Upper lobe of left lung (tissue), 4 donors: Measurements from ENCODE around the gene SPTLC1.

Experiments used
- CTCF ChIP-seq, 6 experiments: fragments of 450-650 bp in 4 of 6; fragments of 200-600 bp in 2 of 6; sonication (generic) in 2 of 6; IDR thresholded peaks; one replicate each; pipeline ENCODE4 v1.5.1; 2016 to 2019; ENCODE audit warnings: antibody characterized with exemption in 6 of 6
- EP300 ChIP-seq, 4 donors: sonication (generic); formaldehyde crosslinking; IDR thresholded peaks; one replicate each; pipeline ENCODE4 v1.5.1; 2017; ENCODE audit warnings: antibody characterized with exemption in 4 of 4, control low read depth in 2 of 4
- POLR2AphosphoS5 ChIP-seq, 2 donors: sonication (generic); formaldehyde crosslinking; IDR thresholded peaks; one replicate each; pipeline ENCODE4 v1.5.1; 2017; ENCODE audit warnings: antibody characterized with exemption in 2 of 2

- TF ChIP-seq CTCF (IDR thresholded peaks at IDR 0.05) (no peak), EP300 (IDR thresholded peaks at IDR 0.05) (no peak), POLR2AphosphoS5 (IDR thresholded peaks at IDR 0.05) (no peak)
Observed at GRCh38 chr9:92147030-92147851, 32.0 kb upstream of the SPTLC1 start.
